ENCODE measurements around the gene ESYT1. TPM values are rescaled to one million over a fixed set of nuclear protein-coding genes. Genes with fewer than 3 reads are reported as not detected.

ESYT1 gene
- total RNA-seq, 1 experiment from 2014 or later, result 111 TPM

GRCh38 chr12:56157201-56158028, 29.3 kb downstream of the ESYT1 start:
- H3K36me3 Mint-ChIP-seq (ENCODE audit: insufficient read depth in 1 of 3, low read depth in 3 of 3), result peaks cover 51 to 61% (median 55%) of the 10 kb centered on the region in 3 experiments
- Histone ChIP-seq H2BK20ac (ENCODE audit: low read depth, low read length, poor library complexity, severe bottlenecking) (no peak overlapping the region), H3K56ac (ENCODE audit: insufficient read length, low read depth, low read length) (no peak overlapping the region), H3K27ac (ENCODE audit: insufficient read length, low read depth, low read length) (peak overlapping the region; percentile 80), H3K4ac (ENCODE audit: low read depth, low read length) (peak overlapping the region; percentile 2; the same call in 1 of the 2 replicates), H4K20me1 (ENCODE audit: control insufficient read depth, insufficient read depth, insufficient read length) (no peaks in the 10 kb centered on the region), H2BK15ac (ENCODE audit: low read depth, low read length) (no peak overlapping the region), H4K5ac (ENCODE audit: insufficient read length, low read depth, low read length) (peak overlapping the region; percentile 68), H3K4me2 (ENCODE audit: insufficient read depth, insufficient read length, low read length) (peak overlapping the region; percentile 80), H2AFZ (ENCODE audit: low read length) (no peak overlapping the region), H2BK12ac (ENCODE audit: insufficient read length, low read depth, low read length) (no peak overlapping the region), H2AK5ac (ENCODE audit: insufficient read length, low read length) (no peak overlapping the region), H3K27me3 (ENCODE audit: insufficient read depth, low read length) (no peaks in the 10 kb centered on the region), H2BK120ac (ENCODE audit: low read depth, low read length, poor library complexity, severe bottlenecking) (peak overlapping the region; percentile 64), H3K23me2 (ENCODE audit: insufficient read length, low read depth, low read length, poor library complexity, severe bottlenecking) (peaks cover 20% of the 10 kb centered on the region), H4K91ac (ENCODE audit: insufficient read length, low read depth, low read length) (no peak overlapping the region), H3K9ac (ENCODE audit: extremely low read depth, insufficient read length, low read length) (peak overlapping the region; percentile 45), H3K79me2 (ENCODE audit: insufficient read depth, low read length) (peaks cover 3% of the 10 kb centered on the region; the same call in 1 of the 2 replicates), H3K14ac (ENCODE audit: insufficient read depth, low read length) (peak overlapping the region; percentile 88), H3K79me1 (ENCODE audit: insufficient read depth, low read depth, low read length, poor library complexity, severe bottlenecking) (peaks cover 2% of the 10 kb centered on the region), H4K8ac (replicated peaks; ENCODE audit: insufficient read length, low read depth, low read length) (no peak overlapping the region), H3K9me3 (ENCODE audit: control insufficient read depth, low read depth, low read length) (no peaks in the 10 kb centered on the region), H2BK5ac (ENCODE audit: insufficient read length, low read length) (peak overlapping the region; percentile 75), H3K23ac (ENCODE audit: insufficient read length, low read depth, low read length) (no peak overlapping the region), H3T11ph (ENCODE audit: low read length) (no peak overlapping the region), H3K4me1 (ENCODE audit: insufficient read depth, low read length) (peaks cover 7% of the 10 kb centered on the region; the same call in 1 of the 2 replicates), H3K18ac (ENCODE audit: insufficient read length, low read depth, low read length) (peak overlapping the region; percentile 92)
- H3K4me3 Mint-ChIP-seq, result peak overlapping the region; percentile 93 to 96
- peak overlapping the region; percentile 96 to 99 (median 98) for H3K27ac Mint-ChIP-seq
- no CpG with 5 or more reads among the region's 45 CpGs for WGBS (ENCODE audit: extremely low coverage, insufficient read length, low lambda C conversion rate)
- peaks cover 6% of the 10 kb centered on the region; the same call in 1 of the 2 replicates for H3K27me3 Mint-ChIP-seq (ENCODE audit: low read depth)
- TF ChIP-seq CTCF (conservative IDR thresholded peaks at IDR 0.05), result peak; percentile 71
- H3K9me3 Mint-ChIP-seq, result peaks cover 0 to 4% of the 10 kb centered on the region in 2 experiments; a peak in 3 of 5 replicates
- peak; percentile 89 for DNase-seq
- H3K4me1 Mint-ChIP-seq, result peaks cover 52 to 66% of the 10 kb centered on the region in 2 experiments
